Upper lobe of left lung (tissue), 4 donors: ENCODE data around the gene DNER.

ENCODE experiments used
- EP300 ChIP-seq, 4 donors: sonication (generic); formaldehyde crosslinking; IDR thresholded peaks; one replicate each; pipeline ENCODE4 v1.5.1; 2017; ENCODE audit warnings: antibody characterized with exemption in 4 of 4, control low read depth in 2 of 4
- TF ChIP-seq, protein P1 (sequence below), 6 experiments: fragments of 450-650 bp in 4 of 6; fragments of 200-600 bp in 2 of 6; sonication (generic) in 2 of 6; IDR thresholded peaks; one replicate each; pipeline ENCODE4 v1.5.1; 2016 to 2019; ENCODE audit warnings: antibody characterized with exemption in 6 of 6

DNA sequence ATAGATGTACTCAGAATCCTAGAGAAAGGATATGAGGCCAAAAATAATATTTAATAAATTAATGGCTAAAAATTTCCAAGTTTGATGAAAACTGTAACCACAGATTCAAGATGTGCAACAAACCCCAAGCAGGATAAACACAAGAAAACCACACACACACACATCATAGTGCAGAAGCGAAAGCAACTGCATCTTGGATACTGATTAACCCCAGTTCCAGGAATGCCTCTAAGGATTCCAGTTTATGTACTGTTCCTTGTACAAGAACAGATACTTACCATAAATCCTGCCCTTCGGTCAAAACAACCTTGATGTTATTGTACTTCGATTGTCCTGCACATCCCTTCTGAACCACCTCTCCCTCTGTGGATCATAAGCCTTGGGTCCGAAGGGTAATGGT is 320.4 kb downstream of the DNER start:
- TF ChIP-seq, protein P1, sequence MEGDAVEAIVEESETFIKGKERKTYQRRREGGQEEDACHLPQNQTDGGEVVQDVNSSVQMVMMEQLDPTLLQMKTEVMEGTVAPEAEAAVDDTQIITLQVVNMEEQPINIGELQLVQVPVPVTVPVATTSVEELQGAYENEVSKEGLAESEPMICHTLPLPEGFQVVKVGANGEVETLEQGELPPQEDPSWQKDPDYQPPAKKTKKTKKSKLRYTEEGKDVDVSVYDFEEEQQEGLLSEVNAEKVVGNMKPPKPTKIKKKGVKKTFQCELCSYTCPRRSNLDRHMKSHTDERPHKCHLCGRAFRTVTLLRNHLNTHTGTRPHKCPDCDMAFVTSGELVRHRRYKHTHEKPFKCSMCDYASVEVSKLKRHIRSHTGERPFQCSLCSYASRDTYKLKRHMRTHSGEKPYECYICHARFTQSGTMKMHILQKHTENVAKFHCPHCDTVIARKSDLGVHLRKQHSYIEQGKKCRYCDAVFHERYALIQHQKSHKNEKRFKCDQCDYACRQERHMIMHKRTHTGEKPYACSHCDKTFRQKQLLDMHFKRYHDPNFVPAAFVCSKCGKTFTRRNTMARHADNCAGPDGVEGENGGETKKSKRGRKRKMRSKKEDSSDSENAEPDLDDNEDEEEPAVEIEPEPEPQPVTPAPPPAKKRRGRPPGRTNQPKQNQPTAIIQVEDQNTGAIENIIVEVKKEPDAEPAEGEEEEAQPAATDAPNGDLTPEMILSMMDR (IDR thresholded peaks at IDR 0.05): no peak
- TF ChIP-seq EP300 (IDR thresholded peaks at IDR 0.05): no peak
